CD14-positive monocyte (primary cell): ENCODE results near the gene TRAFD1. TPM values are rescaled to one million over a fixed set of nuclear protein-coding genes. Genes with fewer than 3 reads are reported as not detected.
A peak's percentile ranks its signal among the peaks of the same experiment; 100 is the strongest.

Experiments used
- DNase-seq, 3 donors: peaks; one replicate each; pipeline ENCODE4 v3.0.0-alpha.2; 2011 to 2022
- H2AFZ ChIP-seq: 2 replicates; pipeline ENCODE4 v1.6.0; 2012; ENCODE audit warnings: mild to moderate bottlenecking, low read depth, low read length, inconsistent platforms; ENCODE audit not compliant: insufficient read depth, poor library complexity, severe bottlenecking
- H3K27ac ChIP-seq, 2 donors: 1 replicate in 1 of 2; 2 replicates in 1 of 2; pipeline ENCODE4 v1.5.1; 2012 to 2013; ENCODE audit warnings: low read length in 2 of 2, control low read depth in 1 of 2, inconsistent platforms in 1 of 2, low read depth in 1 of 2, mild to moderate bottlenecking in 1 of 2
- H3K27me3 ChIP-seq, 2 donors: one replicate each; pipeline versions ENCODE4 v1.6.0 to v1.6.1; 2011 to 2013; ENCODE audit warnings: low read length in 2 of 2; ENCODE audit not compliant: control insufficient read depth in 2 of 2, insufficient read depth in 2 of 2
- H3K36me3 ChIP-seq, 2 donors: replicated peaks in 1 of 2; 1 replicate in 1 of 2; 2 replicates in 1 of 2; pipeline versions ENCODE4 v1.5.1 to v1.6.1; 2012 to 2013; ENCODE audit warnings: low read length in 2 of 2, control low read depth in 1 of 2, inconsistent platforms in 1 of 2, mild to moderate bottlenecking in 1 of 2; ENCODE audit not compliant: insufficient read depth in 2 of 2, control insufficient read depth in 1 of 2
- H3K4me1 ChIP-seq, 2 donors: 1 replicate in 1 of 2; 2 replicates in 1 of 2; pipeline versions ENCODE4 v1.5.1 to v1.6.1; 2012 to 2013; ENCODE audit warnings: low read length in 2 of 2, control low read depth in 1 of 2, inconsistent platforms in 1 of 2, mild to moderate bottlenecking in 1 of 2, moderate library complexity in 1 of 2; ENCODE audit not compliant: insufficient read depth in 2 of 2, control insufficient read depth in 1 of 2
- H3K4me2 ChIP-seq: replicated peaks from 2 replicates; pipeline ENCODE3; 2012; ENCODE audit warnings: low read length, moderate library complexity, mild to moderate bottlenecking; ENCODE audit not compliant: poor library complexity, severe bottlenecking; ENCODE audit errors: extremely low read depth
- H3K4me3 ChIP-seq, 3 experiments: fragments of 200-600 bp in 1 of 3; sonication (generic) in 1 of 3; replicated peaks in 1 of 3; 1 replicate in 2 of 3; 2 replicates in 1 of 3; pipeline ENCODE4 v1.5.1; 2011 to 2013; ENCODE audit warnings: low read length in 3 of 3, mild to moderate bottlenecking in 3 of 3, control low read depth in 2 of 3, low read depth in 2 of 3, inconsistent platforms in 1 of 3, moderate library complexity in 1 of 3
- H3K79me2 ChIP-seq: 2 replicates; pipeline ENCODE4 v1.6.0; 2012; ENCODE audit warnings: mild to moderate bottlenecking, control low read depth, inconsistent platforms, low read length, moderate library complexity; ENCODE audit not compliant: insufficient read depth
- H3K9ac ChIP-seq: 2 replicates; pipeline ENCODE4 v1.6.0; 2017; ENCODE audit warnings: low read length, mild to moderate bottlenecking; ENCODE audit not compliant: insufficient read depth, poor library complexity, severe bottlenecking
- H3K9me3 ChIP-seq, 2 donors: replicated peaks in 1 of 2; 1 replicate in 1 of 2; 2 replicates in 1 of 2; pipeline versions ENCODE4 v1.5.1 to v1.6.1; 2012 to 2013; ENCODE audit warnings: low read length in 2 of 2, control low read depth in 1 of 2; ENCODE audit not compliant: control insufficient read depth in 1 of 2, insufficient read depth in 1 of 2
- H4K20me1 ChIP-seq: 2 replicates; pipeline ENCODE4 v1.6.0; 2012; ENCODE audit warnings: mild to moderate bottlenecking, low read length, control low read depth, moderate library complexity; ENCODE audit not compliant: insufficient read depth
- H3K27ac Mint-ChIP-seq, 7 donors: one replicate each; pipeline ENCODE4 v1.8.0; 2020; ENCODE audit warnings: mild to moderate bottlenecking in 7 of 7, mixed read lengths in 7 of 7, moderate library complexity in 6 of 7, inconsistent platforms in 2 of 7
- H3K27me3 Mint-ChIP-seq, 3 donors: one replicate each; pipeline ENCODE4 v1.8.0; 2021 to 2022; ENCODE audit warnings: low read depth in 3 of 3, mild to moderate bottlenecking in 3 of 3, mixed read lengths in 3 of 3, moderate library complexity in 3 of 3, inconsistent platforms in 1 of 3
- H3K36me3 Mint-ChIP-seq, 2 donors: one replicate each; pipeline ENCODE4 v1.8.0; 2020; ENCODE audit warnings: mixed read lengths in 2 of 2, inconsistent platforms in 1 of 2, mild to moderate bottlenecking in 1 of 2
- H3K4me1 Mint-ChIP-seq: one replicate; pipeline ENCODE4 v1.8.0; 2020; ENCODE audit warnings: mild to moderate bottlenecking, mixed read lengths
- H3K4me3 Mint-ChIP-seq, 2 donors: one replicate each; pipeline ENCODE4 v1.8.0; 2020; ENCODE audit warnings: mild to moderate bottlenecking in 2 of 2, mixed read lengths in 2 of 2, moderate library complexity in 1 of 2
- H3K9me3 Mint-ChIP-seq, 7 donors: one replicate each; pipeline ENCODE4 v1.8.0; 2020 to 2022; ENCODE audit warnings: mixed read lengths in 7 of 7, mild to moderate bottlenecking in 6 of 7, moderate library complexity in 6 of 7, inconsistent platforms in 2 of 7
- CTCF ChIP-seq: fragments of 200-600 bp; IDR thresholded peaks from one replicate; pipeline ENCODE4 v1.8.0; 2022; ENCODE audit warnings: antibody characterized with exemption, mild to moderate bottlenecking
- WGBS: methylation state at CpG from one replicate; pipeline ENCODE4 v1.1.5; 2013; ENCODE audit warnings: missing lambda C conversion rate; ENCODE audit not compliant: insufficient coverage; 5-methylcytosine and 5-hydroxymethylcytosine counted together
- intact Hi-C, 2 donors: fragments of 100-400 bp; cut with micrococcal nuclease; formaldehyde crosslinking; loops; one replicate each; pipeline versions ENCODE4 v1.15.0 to v1.15.1; 2023
- polyA plus RNA-seq, 3 donors: library from polyadenylated mRNA; depleted of rRNA in 1 of 3; unstranded in 2 of 3; stranded (reverse) in 1 of 3; fragments of 300-500 nt in 2 of 3; fragments of >200 nt in 1 of 3; fragmentation: Illumina TruSeq in 2 of 3; gene quantifications; 1 replicate in 2 of 3; 2 replicates in 1 of 3; pipeline ENCODE4 v1.2.3, GENCODE V29; 2012 to 2021

Gene TRAFD1
- polyA plus RNA-seq, 3 donors, result 35.2 to 83.6 (median 82.3) TPM

GRCh38 chr12:112185093-112185923 lies 59.9 kb downstream of the TRAFD1 start:
- peak overlapping the region in 2 of 7 donors; percentile 13 to 35 for H3K27ac Mint-ChIP-seq
- H3K27me3 Mint-ChIP-seq, result peaks cover 0 to 4% (median 1%) of the 10 kb centered on the region in 3 donors
- no peaks in the 10 kb centered on the region for H3K27me3 ChIP-seq
- DNase-seq, result no peak
- H3K36me3 ChIP-seq, result peaks cover 44 to 70% of the 10 kb centered on the region in 2 donors
- H3K36me3 Mint-ChIP-seq, result peaks cover 51 to 81% of the 10 kb centered on the region in 2 donors
- no peaks in the 10 kb centered on the region for H3K79me2 ChIP-seq
- H3K9ac ChIP-seq, result no peak overlapping the region
- H3K4me2 ChIP-seq, result no peak overlapping the region
- H2AFZ ChIP-seq, result no peak overlapping the region
- intact Hi-C loops, result no loop called here
- no peak overlapping the region for H3K4me3 Mint-ChIP-seq
- no peak overlapping the region for H3K27ac ChIP-seq
- H4K20me1 ChIP-seq, result no peaks in the 10 kb centered on the region
- peaks cover 0 to 3% (median 0%) of the 10 kb centered on the region in 7 donors for H3K9me3 Mint-ChIP-seq
- H3K4me1 Mint-ChIP-seq, result peaks cover 5% of the 10 kb centered on the region
- no peaks in the 10 kb centered on the region for H3K9me3 ChIP-seq
- WGBS, result 97% methylated on average over 23 of the region's 26 CpGs
- H3K4me1 ChIP-seq, result peaks cover under 1 to 7% of the 10 kb centered on the region in 2 donors
- TF ChIP-seq CTCF, result no peak
- no peak overlapping the region for H3K4me3 ChIP-seq

GRCh38 chr12:112188130-112188830 lies 62.9 kb downstream of the TRAFD1 start:
- Histone ChIP-seq H3K27ac (no peak overlapping the region), H3K36me3 (peaks cover 53 to 76% of the 10 kb centered on the region in 2 donors), H3K9me3 (no peaks in the 10 kb centered on the region), H3K79me2 (no peaks in the 10 kb centered on the region), H4K20me1 (no peaks in the 10 kb centered on the region), H2AFZ (no peak overlapping the region), H3K4me3 (no peak overlapping the region), H3K4me1 (peaks cover 8 to 15% of the 10 kb centered on the region in 2 donors), H3K9ac (no peak overlapping the region), H3K4me2 (no peak overlapping the region), H3K27me3 (no peaks in the 10 kb centered on the region)
- DNase-seq, result no peak
- TF ChIP-seq CTCF, result no peak
- no peaks in the 10 kb centered on the region for H3K9me3 Mint-ChIP-seq
- H3K27me3 Mint-ChIP-seq, result peaks cover 0 to 4% (median 1%) of the 10 kb centered on the region in 3 donors
- 100% methylated on average over 6 of the region's 9 CpGs for WGBS
- H3K4me3 Mint-ChIP-seq, result no peak overlapping the region
- intact Hi-C loops, result no loop called here
- peaks cover 12% of the 10 kb centered on the region for H3K4me1 Mint-ChIP-seq
- peak overlapping the region in 2 of 7 donors; percentile 19 to 20 for H3K27ac Mint-ChIP-seq
- H3K36me3 Mint-ChIP-seq, result peaks cover 60 to 76% of the 10 kb centered on the region in 2 donors
